GM21717 (cell line): Measurements from ENCODE around the gene PSMA6.
"Not testable (repeated sequence)": the region's sequence is repeated elsewhere in the genome, so short reads cannot be mapped to it uniquely, and the experiment has no call there.

ENCODE experiments used
- ATAC-seq: cut with Tn5 transposase; IDR thresholded peaks from one replicate; pipeline ENCODE4 v1.9.1; 2021; ENCODE audit warnings: mild to moderate bottlenecking, moderate library complexity; ENCODE audit not compliant: unreplicated experiment

PSMA6 gene

GRCh38 chr14:35292051-35292769 is at the start of gene PSMA6:
TSS of gene PSMA6 (plus strand) at chr14:35292382. CDS start at chr14:35292477, 95 bp downstream.
- peak; percentile 80 for ATAC-seq

GRCh38 chr14:35242599-35243311 is 49.4 kb upstream of the PSMA6 start:
- no peak for ATAC-seq

- no peak for ATAC-seq
Measured at GRCh38 chr14:35243956-35244355, 48.2 kb upstream of the PSMA6 start.

- ATAC-seq: no peak
Measured at GRCh38 chr14:35244542-35244941, 47.6 kb upstream of the PSMA6 start.

GRCh38 chr14:35245051-35245450 is 47.1 kb upstream of the PSMA6 start:
- ATAC-seq: no peak

GRCh38 chr14:35247777-35248475 is 44.3 kb upstream of the PSMA6 start:
- ATAC-seq: no peak

- no peak for ATAC-seq
Measured at GRCh38 chr14:35248476-35248788, 43.8 kb upstream of the PSMA6 start.

- no peak for ATAC-seq
Measured at GRCh38 chr14:35250319-35250718, 41.9 kb upstream of the PSMA6 start.

GRCh38 chr14:35252451-35252868 is 39.7 kb upstream of the PSMA6 start:
- ATAC-seq: no peak

GRCh38 chr14:35253056-35253455 is 39.1 kb upstream of the PSMA6 start:
- not testable (repeated sequence) for ATAC-seq

GRCh38 chr14:35254034-35254622 is 38.1 kb upstream of the PSMA6 start:
- ATAC-seq: not testable (repeated sequence)

GRCh38 chr14:35254736-35255135 is 37.4 kb upstream of the PSMA6 start:
- ATAC-seq: peak; percentile 50

GRCh38 chr14:35255711-35256110 is 36.5 kb upstream of the PSMA6 start:
- ATAC-seq: no peak

GRCh38 chr14:35257809-35258208 is 34.4 kb upstream of the PSMA6 start:
- no peak for ATAC-seq

- no peak for ATAC-seq
Measured at GRCh38 chr14:35258420-35258819, 33.8 kb upstream of the PSMA6 start.

- no peak for ATAC-seq
Measured at GRCh38 chr14:35261774-35262173, 30.4 kb upstream of the PSMA6 start.

- ATAC-seq: no peak
Measured at GRCh38 chr14:35262436-35262835, 29.7 kb upstream of the PSMA6 start.

- ATAC-seq: no peak
Measured at GRCh38 chr14:35268946-35269345, 23.2 kb upstream of the PSMA6 start.

- ATAC-seq: no peak
Measured at GRCh38 chr14:35274805-35275204, 17.4 kb upstream of the PSMA6 start.

GRCh38 chr14:35277179-35277578 is 15.0 kb upstream of the PSMA6 start:
- no peak for ATAC-seq

- no peak for ATAC-seq
Measured at GRCh38 chr14:35279369-35279768, 12.8 kb upstream of the PSMA6 start.

- no peak for ATAC-seq
Measured at GRCh38 chr14:35281341-35281740, 10.8 kb upstream of the PSMA6 start.
